ES-I3 (cell line): ENCODE data around the gene OR52L1.
"Not testable (repeated sequence)": the region's sequence is repeated elsewhere in the genome, so short reads cannot be mapped to it uniquely, and the experiment has no call there.

Experiments used
- H3K36me3 ChIP-seq: 2 replicates; pipeline ENCODE4 v1.6.1; 2013; ENCODE audit warnings: mild to moderate bottlenecking, low read length, control low read depth, moderate library complexity; ENCODE audit not compliant: insufficient read depth
- H3K4me1 ChIP-seq: 2 replicates; pipeline ENCODE4 v1.6.1; 2013; ENCODE audit warnings: mild to moderate bottlenecking, control low read depth, low read length; ENCODE audit not compliant: insufficient read depth
- H3K9ac ChIP-seq: 2 replicates; pipeline ENCODE4 v1.6.1; 2013; ENCODE audit warnings: low read depth, mild to moderate bottlenecking, low read length, moderate library complexity
- H3K9me3 ChIP-seq: 2 replicates; pipeline ENCODE4 v1.6.1; 2013; ENCODE audit warnings: mild to moderate bottlenecking, low read length, moderate library complexity; ENCODE audit not compliant: control insufficient read depth, insufficient read depth

OR52L1 gene

DNA sequence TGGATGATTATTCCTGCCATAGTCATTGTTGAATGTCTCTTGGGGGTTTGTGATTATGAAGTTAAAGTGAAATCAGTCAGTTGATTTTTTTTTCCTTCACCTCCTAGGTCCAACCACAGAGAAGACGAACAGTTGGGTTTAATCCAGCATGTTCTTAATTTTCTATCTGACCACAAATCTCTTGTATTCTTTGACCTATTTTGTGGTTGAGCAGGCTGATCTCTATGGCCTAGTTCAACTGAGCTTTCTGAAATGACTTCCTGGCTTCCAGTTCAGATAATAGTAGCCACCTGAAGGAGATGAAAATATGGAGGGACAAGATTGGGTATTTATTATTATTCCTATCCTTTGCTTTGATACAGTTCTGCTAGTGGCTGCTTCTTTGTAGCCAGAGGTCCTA lies 13.3 kb downstream of the OR52L1 start:
- Histone ChIP-seq H3K4me1 (no peaks in the 10 kb centered on the region), H3K36me3 (no peaks in the 10 kb centered on the region), H3K9me3 (no peaks in the 10 kb centered on the region), H3K9ac (no peak overlapping the region)

DNA sequence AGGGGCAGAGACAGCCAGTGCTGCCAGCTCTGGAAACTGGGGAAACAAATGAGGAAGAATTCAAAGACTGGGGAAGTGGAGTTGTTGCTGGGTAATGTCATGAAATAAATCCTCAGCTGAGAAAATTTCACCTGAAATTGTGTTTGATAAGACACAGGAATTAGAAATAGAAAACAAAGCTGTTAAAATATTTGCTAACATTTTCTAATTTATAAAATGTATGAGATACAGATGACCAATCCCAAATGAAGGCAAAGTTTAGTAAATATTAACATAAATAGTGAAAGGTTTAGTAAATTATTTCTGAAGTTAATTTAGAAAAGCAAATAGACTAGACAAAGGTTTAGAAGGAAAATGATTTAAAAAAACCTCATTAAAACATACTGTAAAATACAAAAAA lies 18.4 kb downstream of the OR52L1 start, which contains the start of gene OR56A5:
OR56A5 (minus strand) TSS at position 101 of the 400 bp plus-strand sequence; CDS start at position 101, 0 bp downstream.
- Histone ChIP-seq H3K36me3 (no peaks in the 10 kb centered on the region), H3K9ac (no peak within 1 kb of the TSS), H3K9me3 (no peaks in the 10 kb centered on the region), H3K4me1 (no peaks in the 10 kb centered on the region)

DNA sequence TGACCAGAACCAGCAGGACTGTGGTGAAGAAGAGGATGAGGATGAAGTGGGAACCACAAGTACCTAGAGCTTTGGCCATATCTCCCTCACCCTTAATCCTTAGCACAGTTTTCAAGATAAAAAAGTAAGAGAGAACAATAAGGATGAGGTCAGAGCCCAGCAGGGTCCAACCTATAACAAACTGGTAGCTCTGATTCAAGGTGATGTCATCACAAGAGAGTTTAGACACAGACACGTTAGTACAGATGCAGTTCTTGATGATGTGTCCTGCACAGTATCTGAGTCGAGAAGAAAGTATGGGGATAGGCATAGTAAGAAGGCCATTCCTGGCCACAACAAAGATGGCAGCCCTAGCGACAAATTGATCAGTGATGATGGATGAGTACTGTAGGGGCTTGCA lies 19.1 kb downstream of the OR52L1 start:
- peaks cover 2% of the 10 kb centered on the region; the same call in 1 of the 2 replicates for H3K9me3 ChIP-seq
- H3K36me3 ChIP-seq = no peaks in the 10 kb centered on the region
- no peak overlapping the region for H3K9ac ChIP-seq
- H3K4me1 ChIP-seq = no peaks in the 10 kb centered on the region

DNA sequence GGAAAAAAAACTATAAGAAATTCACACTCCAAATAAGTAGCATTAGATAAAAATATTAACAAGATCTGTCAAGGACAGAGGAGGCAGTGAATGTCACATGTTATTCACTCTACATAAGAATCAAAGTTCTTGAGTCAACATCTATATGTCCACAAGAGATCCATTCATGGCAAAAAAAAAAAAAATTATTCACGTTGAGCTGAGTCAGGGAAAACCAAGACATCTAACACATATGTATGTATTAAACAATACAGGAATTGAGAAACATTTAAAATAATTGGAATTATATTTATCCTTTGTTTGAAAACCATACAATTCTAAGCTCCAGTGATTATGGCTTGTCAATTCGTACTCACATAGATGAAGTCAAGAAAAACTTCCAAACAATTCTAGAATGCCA lies 19.8 kb downstream of the OR52L1 start:
- Histone ChIP-seq H3K36me3 (no peaks in the 10 kb centered on the region), H3K9me3 (peaks cover 2% of the 10 kb centered on the region; the same call in 1 of the 2 replicates), H3K4me1 (no peaks in the 10 kb centered on the region), H3K9ac (no peak overlapping the region)

DNA sequence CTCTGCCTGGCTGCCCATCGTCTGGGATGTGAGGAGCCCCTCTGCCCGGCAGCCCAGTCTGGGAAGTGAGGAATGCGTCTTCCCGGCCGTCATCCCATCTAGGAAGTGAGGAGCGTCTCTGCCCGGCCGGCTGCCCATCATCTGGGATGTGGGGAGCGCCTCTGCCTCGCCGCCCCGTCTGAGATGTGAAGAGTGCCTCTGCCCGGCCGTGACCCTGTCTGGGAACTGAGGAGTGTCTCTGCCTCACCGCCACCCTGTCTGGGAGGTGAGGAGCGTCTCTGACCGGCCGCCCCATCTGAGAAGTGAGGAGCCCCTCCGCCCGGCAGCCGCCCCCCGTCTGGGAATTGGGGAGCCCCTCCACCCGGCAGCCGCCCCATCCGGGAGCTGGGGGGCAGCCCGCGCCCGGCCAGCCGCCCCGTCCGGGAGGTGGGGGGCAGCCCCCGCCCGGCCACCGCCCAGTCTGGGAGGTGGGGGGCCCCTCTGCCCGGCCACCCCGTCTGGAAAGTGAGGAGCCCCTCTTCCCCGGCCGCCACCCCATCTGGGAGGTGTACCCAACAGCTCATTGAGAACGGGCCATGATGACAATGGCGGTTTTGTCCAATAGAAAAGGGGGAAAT lies 26.0 kb downstream of the OR52L1 start:
- not testable (repeated sequence) for H3K36me3 ChIP-seq, H3K4me1 ChIP-seq, H3K9ac ChIP-seq, H3K9me3 ChIP-seq

DNA sequence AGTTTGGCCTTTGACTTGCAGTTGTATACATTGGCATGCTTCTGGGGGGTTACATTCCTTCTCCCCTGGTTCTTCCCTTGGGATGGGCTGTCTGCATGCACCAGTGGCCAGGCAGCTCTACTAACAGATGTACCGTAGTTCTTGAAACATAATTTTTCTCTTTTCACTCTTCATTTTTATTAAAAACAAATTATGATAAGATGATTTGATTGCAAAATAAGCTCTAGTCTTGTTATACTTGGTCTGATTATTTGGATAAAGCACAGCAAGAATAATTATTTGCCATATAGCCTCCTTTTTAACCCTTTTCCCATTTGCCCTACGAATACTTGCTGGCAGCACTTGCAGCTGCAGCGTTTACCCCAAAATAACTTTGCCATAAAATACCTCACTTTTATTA lies 31.2 kb downstream of the OR52L1 start:
- H3K36me3 ChIP-seq = no peaks in the 10 kb centered on the region
- no peaks in the 10 kb centered on the region for H3K4me1 ChIP-seq
- H3K9ac ChIP-seq = no peak overlapping the region
- H3K9me3 ChIP-seq = no peaks in the 10 kb centered on the region

DNA sequence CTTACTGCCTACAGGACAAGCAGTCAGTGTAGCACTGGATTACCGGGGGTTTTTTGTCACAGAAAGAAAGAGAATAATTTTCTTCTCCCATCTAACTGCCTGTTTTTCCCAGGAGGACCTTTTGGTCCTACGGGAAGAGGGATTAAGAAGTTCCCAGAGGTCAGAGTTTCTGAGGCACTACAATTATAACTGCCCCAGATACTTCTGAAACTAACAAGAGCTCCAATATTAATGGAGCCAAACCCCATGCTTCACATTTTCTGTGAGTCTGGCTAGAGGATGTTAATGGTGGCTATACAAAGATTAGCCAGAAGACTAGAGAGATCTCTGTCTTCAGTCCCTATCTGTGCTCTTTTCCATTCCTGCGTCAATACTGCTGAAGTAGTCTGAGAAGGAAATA lies 44.8 kb downstream of the OR52L1 start, which contains the start of gene OR56A3:
OR56A3 (plus strand) TSS at position 301 of the 400 bp plus-strand sequence. CDS start 5,096 bp downstream, outside the sequence.
- Histone ChIP-seq H3K4me1 (no peaks in the 10 kb centered on the region), H3K9ac (no peak within 1 kb of the TSS), H3K9me3 (no peaks in the 10 kb centered on the region), H3K36me3 (no peaks in the 10 kb centered on the region)

DNA sequence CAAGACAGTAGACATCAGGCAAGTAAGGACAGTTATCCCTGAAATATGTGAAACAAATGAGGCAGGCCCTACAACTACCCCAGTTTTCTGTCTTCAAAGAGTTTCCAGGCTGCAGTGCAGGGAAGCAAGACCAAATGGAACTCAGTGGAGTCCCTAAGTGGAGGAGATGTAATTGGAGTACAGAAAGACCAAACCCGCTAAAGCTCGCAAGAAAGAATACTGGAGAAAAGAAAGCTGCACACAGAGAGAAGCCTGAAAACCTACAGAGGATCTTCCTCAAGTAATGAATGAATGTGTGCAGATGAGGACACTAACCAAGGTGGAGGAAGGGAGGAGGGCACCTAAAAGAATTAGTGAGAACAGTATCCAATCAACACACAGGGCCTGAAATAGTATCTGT lies 46.0 kb downstream of the OR52L1 start:
- H3K9ac ChIP-seq = no peak overlapping the region

DNA sequence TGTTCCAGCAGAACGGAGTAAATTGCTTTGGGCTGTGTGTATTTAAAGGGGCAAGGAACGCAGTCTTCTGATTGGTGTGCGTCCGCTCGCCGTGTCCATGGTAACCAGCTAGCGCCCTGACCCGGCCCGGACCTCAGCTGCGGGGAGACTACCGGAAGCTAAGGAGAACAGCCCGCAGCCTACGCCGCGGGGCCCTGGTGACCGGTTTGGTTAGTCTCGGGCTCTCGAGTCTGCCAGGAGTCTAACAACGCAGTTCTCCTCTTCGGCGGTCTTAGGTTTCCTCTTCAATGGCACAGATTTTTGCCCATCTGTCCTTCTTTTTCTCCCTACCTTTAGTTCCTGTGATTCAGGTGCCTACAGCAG lies 48.2 kb downstream of the OR52L1 start:
- Histone ChIP-seq H3K9me3 (no peaks in the 10 kb centered on the region), H3K9ac (no peak overlapping the region), H3K4me1 (no peaks in the 10 kb centered on the region), H3K36me3 (no peaks in the 10 kb centered on the region)

More for the DNA sequence above, 46.0 kb downstream of the OR52L1 start:
- no peaks in the 10 kb centered on the region for H3K9me3 ChIP-seq
- no peaks in the 10 kb centered on the region for H3K36me3 ChIP-seq
- H3K4me1 ChIP-seq = no peaks in the 10 kb centered on the region

DNA sequence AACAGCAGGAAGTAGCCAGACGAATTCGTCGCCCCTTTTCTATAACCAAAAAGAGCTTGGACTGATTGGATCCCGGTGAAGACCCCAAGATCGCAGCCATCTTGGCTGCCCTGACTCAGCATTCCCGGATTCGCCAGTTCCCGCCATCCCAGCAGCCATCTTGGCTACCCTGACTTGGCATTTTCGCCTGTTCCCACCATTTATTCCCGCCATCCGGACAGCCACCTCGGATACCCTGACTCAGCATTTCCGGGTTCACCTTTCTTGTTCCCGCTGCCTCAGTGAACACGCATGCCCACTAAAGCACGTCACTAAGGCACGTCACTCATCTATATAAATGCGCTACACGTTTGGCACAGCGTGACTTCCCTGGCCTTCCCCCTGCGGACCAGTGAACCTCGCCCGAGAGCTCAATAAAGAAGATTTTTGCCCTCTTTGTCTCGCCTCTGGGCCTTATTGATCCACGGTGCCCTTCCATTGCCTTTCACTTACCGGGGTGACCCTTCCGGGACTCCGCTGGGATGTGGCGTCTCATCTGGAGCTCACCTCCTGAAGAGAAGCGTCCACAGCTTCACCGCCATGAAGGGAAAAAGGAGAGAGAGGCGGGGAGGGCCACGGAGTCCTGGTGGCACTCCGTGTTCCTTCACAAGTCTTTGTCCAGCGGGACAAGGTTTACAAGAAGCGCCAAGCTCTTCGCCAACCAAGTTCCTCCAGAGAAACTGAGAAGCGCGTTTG lies 48.8 kb downstream of the OR52L1 start:
- Histone ChIP-seq H3K36me3 (no peaks in the 10 kb centered on the region), H3K4me1 (no peaks in the 10 kb centered on the region), H3K9me3 (no peaks in the 10 kb centered on the region), H3K9ac (no peak overlapping the region)
